ENCODE measurements around the gene DOCK10.

- TF ChIP-seq, protein P1, sequence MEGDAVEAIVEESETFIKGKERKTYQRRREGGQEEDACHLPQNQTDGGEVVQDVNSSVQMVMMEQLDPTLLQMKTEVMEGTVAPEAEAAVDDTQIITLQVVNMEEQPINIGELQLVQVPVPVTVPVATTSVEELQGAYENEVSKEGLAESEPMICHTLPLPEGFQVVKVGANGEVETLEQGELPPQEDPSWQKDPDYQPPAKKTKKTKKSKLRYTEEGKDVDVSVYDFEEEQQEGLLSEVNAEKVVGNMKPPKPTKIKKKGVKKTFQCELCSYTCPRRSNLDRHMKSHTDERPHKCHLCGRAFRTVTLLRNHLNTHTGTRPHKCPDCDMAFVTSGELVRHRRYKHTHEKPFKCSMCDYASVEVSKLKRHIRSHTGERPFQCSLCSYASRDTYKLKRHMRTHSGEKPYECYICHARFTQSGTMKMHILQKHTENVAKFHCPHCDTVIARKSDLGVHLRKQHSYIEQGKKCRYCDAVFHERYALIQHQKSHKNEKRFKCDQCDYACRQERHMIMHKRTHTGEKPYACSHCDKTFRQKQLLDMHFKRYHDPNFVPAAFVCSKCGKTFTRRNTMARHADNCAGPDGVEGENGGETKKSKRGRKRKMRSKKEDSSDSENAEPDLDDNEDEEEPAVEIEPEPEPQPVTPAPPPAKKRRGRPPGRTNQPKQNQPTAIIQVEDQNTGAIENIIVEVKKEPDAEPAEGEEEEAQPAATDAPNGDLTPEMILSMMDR (conservative IDR thresholded peaks at IDR 0.05 in 1 of 2, IDR thresholded peaks at IDR 0.05 in 1 of 2; ENCODE audit: low read depth in 1 of 2, low read length in 2 of 2), result no peak
- TF ChIP-seq EZH2 (IDR thresholded peaks at IDR 0.05; ENCODE audit: low read length, missing control alignments), result no peak
These were observed 23.6 kb upstream of the DOCK10 start for GRCh38 chr2:225065882-225066281.
